ENCODE results near the gene LDAH. TPM values are rescaled to one million over a fixed set of nuclear protein-coding genes. Genes with fewer than 3 reads are reported as not detected.

LDAH gene
- total RNA-seq, 2 experiments from 2014 or later: 26.2 to 29.3 TPM

DNA sequence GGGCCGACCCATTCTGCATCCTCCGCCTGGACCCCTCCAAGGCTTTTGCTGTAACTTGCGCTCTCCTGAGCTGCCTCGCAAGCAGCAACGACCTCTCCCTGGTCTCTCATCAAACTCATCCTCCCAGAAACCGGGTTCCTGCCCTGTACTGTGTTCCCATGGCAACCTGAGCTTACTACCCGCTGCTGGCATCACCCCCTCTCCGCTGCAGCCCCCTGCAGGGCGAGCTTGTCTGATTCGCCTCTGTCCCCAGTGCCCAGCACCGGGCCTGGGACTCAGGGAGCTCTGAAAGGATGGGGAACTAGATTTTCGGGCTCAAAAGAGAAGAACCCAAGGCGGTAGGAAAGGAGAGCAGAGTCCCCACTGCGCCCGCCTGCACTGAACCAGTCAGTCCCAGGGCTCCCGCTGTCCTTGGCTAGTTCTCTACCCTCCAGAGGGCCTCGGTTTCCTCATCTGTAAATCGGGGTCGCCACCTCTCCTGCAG lies 172.5 kb downstream of the LDAH start:
- intact Hi-C loops (cut with micrococcal nuclease): no loop called here
- TF ChIP-seq, protein P1, sequence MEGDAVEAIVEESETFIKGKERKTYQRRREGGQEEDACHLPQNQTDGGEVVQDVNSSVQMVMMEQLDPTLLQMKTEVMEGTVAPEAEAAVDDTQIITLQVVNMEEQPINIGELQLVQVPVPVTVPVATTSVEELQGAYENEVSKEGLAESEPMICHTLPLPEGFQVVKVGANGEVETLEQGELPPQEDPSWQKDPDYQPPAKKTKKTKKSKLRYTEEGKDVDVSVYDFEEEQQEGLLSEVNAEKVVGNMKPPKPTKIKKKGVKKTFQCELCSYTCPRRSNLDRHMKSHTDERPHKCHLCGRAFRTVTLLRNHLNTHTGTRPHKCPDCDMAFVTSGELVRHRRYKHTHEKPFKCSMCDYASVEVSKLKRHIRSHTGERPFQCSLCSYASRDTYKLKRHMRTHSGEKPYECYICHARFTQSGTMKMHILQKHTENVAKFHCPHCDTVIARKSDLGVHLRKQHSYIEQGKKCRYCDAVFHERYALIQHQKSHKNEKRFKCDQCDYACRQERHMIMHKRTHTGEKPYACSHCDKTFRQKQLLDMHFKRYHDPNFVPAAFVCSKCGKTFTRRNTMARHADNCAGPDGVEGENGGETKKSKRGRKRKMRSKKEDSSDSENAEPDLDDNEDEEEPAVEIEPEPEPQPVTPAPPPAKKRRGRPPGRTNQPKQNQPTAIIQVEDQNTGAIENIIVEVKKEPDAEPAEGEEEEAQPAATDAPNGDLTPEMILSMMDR (IDR thresholded peaks at IDR 0.05): no peak
- ChIA-PET POLR2A (interaction anchor here (1.0 to 2.6 kb wide), 5 partner anchors 8 to 205 kb away, joined by 3 to 14 read pairs (median 4); partner anchors contain the start of genes LDAH and RHOB), CTCF (interaction anchor here (0.8 to 5.6 kb wide), 19 partner anchors 8 to 349 kb away, joined by 3 to 46 read pairs (median 8); partner anchors contain the start of gene RHOB)
- DNase-seq (peak; percentile 31), ATAC-seq (peak; percentile 4)
- H3K9me3 Mint-ChIP-seq: no peaks in the 10 kb centered on the region
- H3K4me1 Mint-ChIP-seq (ENCODE audit: low read depth): peaks cover 17% of the 10 kb centered on the region
- no peaks in the 10 kb centered on the region for H3K36me3 Mint-ChIP-seq (ENCODE audit: low read depth)
- H3K27ac Mint-ChIP-seq: no peak overlapping the region
- no peaks in the 10 kb centered on the region for H3K27me3 Mint-ChIP-seq
- peak overlapping the region; percentile 77 for H3K4me3 Mint-ChIP-seq

DNA sequence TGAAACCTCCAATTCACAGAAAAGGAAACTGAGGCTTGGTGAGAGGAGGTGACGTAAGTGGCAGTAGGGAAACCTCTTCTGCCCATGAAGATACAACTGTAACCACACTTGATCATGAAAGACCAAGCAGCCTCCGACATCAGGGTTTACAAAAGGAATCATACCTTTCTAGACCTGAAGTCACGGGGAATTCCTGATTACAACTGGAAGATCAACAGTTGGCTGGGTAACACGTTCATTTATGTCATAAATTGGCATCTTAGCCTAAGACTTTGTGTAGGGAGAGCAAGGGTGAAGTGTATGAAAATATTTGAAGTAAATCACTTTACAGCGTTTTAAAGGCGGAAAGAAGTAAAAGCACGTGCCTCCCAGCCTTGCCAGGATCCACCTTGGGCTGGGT lies 172.9 kb downstream of the LDAH start:
- Mint-ChIP-seq H3K4me3 (peak overlapping the region; percentile 77), H3K27me3 (no peaks in the 10 kb centered on the region), H3K36me3 (ENCODE audit: low read depth) (no peaks in the 10 kb centered on the region), H3K9me3 (no peaks in the 10 kb centered on the region), H3K27ac (no peak overlapping the region), H3K4me1 (ENCODE audit: low read depth) (peaks cover 17% of the 10 kb centered on the region)
- intact Hi-C loops (cut with micrococcal nuclease): no loop called here
- no peak for ATAC-seq
- ChIA-PET CTCF (interaction anchor here (0.8 to 5.6 kb wide), 12 partner anchors 8 to 226 kb away, joined by 3 to 46 read pairs (median 11); partner anchors contain the start of gene RHOB), POLR2A (interaction anchor here (1.2 to 2.6 kb wide), 4 partner anchors 7 to 204 kb away, joined by 3 to 14 read pairs (median 4); partner anchors contain the start of genes LDAH and RHOB)
- DNase-seq: no peak
- TF ChIP-seq, protein P1 (IDR thresholded peaks at IDR 0.05): no peak

DNA sequence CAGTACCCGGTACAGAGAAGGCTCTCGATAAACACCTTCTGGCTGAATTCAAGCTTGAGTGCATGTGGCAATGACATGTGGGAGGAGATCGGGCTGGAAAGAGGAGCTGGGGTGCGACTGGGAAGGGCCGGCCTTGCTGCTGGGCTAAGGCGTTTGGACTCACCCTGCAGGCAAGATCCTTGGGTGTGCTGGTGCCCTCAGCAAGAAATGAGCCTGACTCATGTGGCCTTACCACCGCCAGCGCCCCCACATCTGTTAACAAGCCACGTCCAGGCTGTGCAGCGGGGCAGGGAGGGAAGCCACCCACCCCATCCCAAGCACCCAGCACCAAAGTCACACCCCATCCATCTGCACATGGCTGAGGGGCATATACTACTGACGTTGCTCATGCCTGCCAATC lies 173.3 kb downstream of the LDAH start:
- DNase-seq (peak; percentile 39), ATAC-seq (no peak)
- CTCF ChIA-PET: interaction anchor here (0.8 to 5.6 kb wide), 7 partner anchors 197 to 216 kb away, joined by 3 to 35 read pairs (median 11); partner anchors contain the start of gene RHOB
- Mint-ChIP-seq H3K9me3 (no peaks in the 10 kb centered on the region), H3K4me3 (peak overlapping the region; percentile 77), H3K27ac (no peak overlapping the region), H3K36me3 (ENCODE audit: low read depth) (no peaks in the 10 kb centered on the region), H3K4me1 (ENCODE audit: low read depth) (peaks cover 17% of the 10 kb centered on the region), H3K27me3 (no peaks in the 10 kb centered on the region)
- TF ChIP-seq, protein P1 (IDR thresholded peaks at IDR 0.05): no peak
- POLR2A ChIA-PET: interaction anchor here (1.2 to 2.6 kb wide), 3 partner anchors 173 to 204 kb away, joined by 4 to 14 read pairs (median 4); partner anchors contain the start of genes LDAH and RHOB
- intact Hi-C loops (cut with micrococcal nuclease): no loop called here

DNA sequence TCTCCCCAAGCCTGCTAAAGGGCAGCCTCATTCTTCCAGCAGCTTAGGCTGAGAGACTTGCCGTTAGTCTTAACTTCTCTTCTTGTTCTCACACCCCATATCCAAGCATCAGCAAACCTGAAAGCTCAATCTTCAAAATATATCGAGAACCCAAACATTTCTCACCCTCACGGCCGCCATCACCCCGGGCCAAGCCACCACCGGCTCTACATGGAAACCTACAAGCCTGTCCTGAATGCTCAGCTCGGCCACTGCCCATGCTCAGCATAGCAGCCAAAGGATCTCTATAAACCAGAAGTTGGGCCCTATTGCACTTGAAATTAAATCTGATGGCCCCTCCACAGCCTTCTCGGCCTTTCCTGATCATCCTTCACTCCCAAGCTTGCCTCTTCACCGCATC lies 174.1 kb downstream of the LDAH start:
- DNase-seq (no peak), ATAC-seq (no peak)
- ChIA-PET CTCF (interaction anchor here (0.8 to 5.6 kb wide), 5 partner anchors 12 to 208 kb away, joined by 3 to 35 read pairs (median 8); partner anchors contain the start of gene RHOB), POLR2A (interaction anchor here (1.0 to 2.6 kb wide), 3 partner anchors 174 to 202 kb away, joined by 4 to 14 read pairs (median 5); partner anchors contain the start of genes LDAH and RHOB)
- Mint-ChIP-seq H3K4me1 (ENCODE audit: low read depth) (peaks cover 17% of the 10 kb centered on the region), H3K36me3 (ENCODE audit: low read depth) (no peaks in the 10 kb centered on the region), H3K27me3 (no peaks in the 10 kb centered on the region), H3K27ac (no peak overlapping the region), H3K4me3 (no peak overlapping the region), H3K9me3 (no peaks in the 10 kb centered on the region)
- TF ChIP-seq, protein P1 (IDR thresholded peaks at IDR 0.05): no peak
- intact Hi-C loops (cut with micrococcal nuclease): no loop called here

DNA sequence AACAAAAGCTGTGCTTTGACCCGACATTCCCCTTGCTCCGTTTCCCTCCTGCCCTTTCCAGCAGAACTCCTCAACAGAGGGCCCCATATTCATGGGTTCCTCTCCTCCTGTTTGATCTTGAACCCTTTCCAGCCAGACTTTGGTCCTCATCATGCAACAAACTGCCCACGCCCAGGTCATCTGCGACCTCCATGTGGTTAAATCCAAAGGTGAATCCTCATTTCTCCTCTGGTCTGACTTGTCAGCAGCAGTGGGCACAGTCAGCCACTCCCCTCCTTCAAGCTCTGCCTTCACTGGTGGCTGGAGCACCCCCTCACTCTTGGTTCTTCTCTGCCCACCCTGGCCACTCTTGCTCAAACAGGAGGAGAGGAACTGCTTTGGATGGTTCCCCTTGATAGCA lies 174.7 kb downstream of the LDAH start:
- CTCF ChIA-PET: interaction anchor here (1.1 to 5.6 kb wide), 4 partner anchors 13 to 208 kb away, joined by 3 to 35 read pairs (median 19); partner anchors contain the start of gene RHOB
- H3K4me1 Mint-ChIP-seq (ENCODE audit: low read depth): peaks cover 17% of the 10 kb centered on the region

More for the DNA sequence above, 174.7 kb downstream of the LDAH start:
- H3K4me3 Mint-ChIP-seq: no peak overlapping the region
- TF ChIP-seq, protein P1 (IDR thresholded peaks at IDR 0.05): no peak
- no peaks in the 10 kb centered on the region for H3K27me3 Mint-ChIP-seq
- POLR2A ChIA-PET: interaction anchor here (1.0 kb wide), 1 partner anchor 201 kb away, joined by 5 read pairs; the partner anchor contains the start of gene RHOB
- no peaks in the 10 kb centered on the region for H3K36me3 Mint-ChIP-seq (ENCODE audit: low read depth)
- DNase-seq (no peak), ATAC-seq (no peak)
- H3K9me3 Mint-ChIP-seq: no peaks in the 10 kb centered on the region
- intact Hi-C loops (cut with micrococcal nuclease): no loop called here
- H3K27ac Mint-ChIP-seq: no peak overlapping the region

Data from activated CD8-positive, alpha-beta T cell treated with anti-CD3 and anti-CD28 coated beads for 36 hours (primary cell).